Neutrophil (primary cell): ENCODE data around the gene TNNI3K.

Experiments used
- H3K27ac ChIP-seq: fragments of 200-600 bp; sonication (generic); 2 replicates; pipeline ENCODE4 v1.5.1; 2016; ENCODE audit warnings: mild to moderate bottlenecking, moderate library complexity
- H3K27me3 ChIP-seq: fragments of 200-600 bp; sonication (generic); 2 replicates; pipeline ENCODE4 v1.6.0; 2016; ENCODE audit warnings: mild to moderate bottlenecking
- H3K36me3 ChIP-seq: fragments of 200-600 bp; sonication (generic); 2 replicates; pipeline ENCODE4 v1.5.1; 2017
- H3K4me1 ChIP-seq, 2 experiments: fragments of 200-600 bp in 1 of 2; sonication (generic) in 1 of 2; 1 replicate in 1 of 2; 2 replicates in 1 of 2; pipeline versions ENCODE4 v1.5.1 to v1.6.1; 2013 to 2016; ENCODE audit warnings: low read depth in 1 of 2, low read length in 1 of 2, mild to moderate bottlenecking in 1 of 2, moderate library complexity in 1 of 2; ENCODE audit not compliant: control insufficient read depth in 1 of 2, insufficient read depth in 1 of 2
- H3K4me3 ChIP-seq, 2 experiments: fragments of 200-600 bp in 1 of 2; sonication (generic) in 1 of 2; 1 replicate in 1 of 2; 2 replicates in 1 of 2; pipeline ENCODE4 v1.5.1; 2013 to 2016; ENCODE audit warnings: low read depth in 1 of 2, low read length in 1 of 2, mild to moderate bottlenecking in 1 of 2, moderate library complexity in 1 of 2
- H3K9me3 ChIP-seq: fragments of 200-600 bp; sonication (generic); 2 replicates; pipeline ENCODE4 v1.5.1; 2016
- TF ChIP-seq, protein P1 (sequence below): fragments of 200-600 bp; sonication (generic); IDR thresholded peaks from 2 replicates; pipeline ENCODE4 v1.5.1; 2016; ENCODE audit warnings: antibody characterized with exemption

TNNI3K gene

DNA sequence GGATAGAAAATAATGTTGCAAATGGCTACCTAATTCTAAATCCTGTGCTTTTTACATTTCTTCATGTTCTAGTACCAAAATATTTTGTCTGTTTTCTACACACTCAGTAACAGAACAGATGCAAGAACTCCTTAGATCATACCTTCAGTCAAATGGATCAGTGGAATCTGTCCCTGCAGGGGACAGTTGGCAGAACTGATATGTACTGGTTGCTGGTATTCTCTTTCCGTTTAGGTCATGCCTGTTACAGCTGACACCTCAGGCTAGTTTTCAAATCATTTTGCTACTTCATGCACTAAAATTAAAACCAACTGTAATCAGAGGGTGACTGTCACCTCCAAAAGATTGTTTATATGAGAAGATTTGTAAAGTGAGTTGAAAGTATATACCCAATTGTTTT, 109.2 kb downstream of the TNNI3K start:
- Histone ChIP-seq H3K9me3 (no peaks in the 10 kb centered on the region), H3K27ac (no peak overlapping the region), H3K27me3 (no peaks in the 10 kb centered on the region), H3K36me3 (no peaks in the 10 kb centered on the region), H3K4me3 (no peak overlapping the region), H3K4me1 (no peaks in the 10 kb centered on the region)
- TF ChIP-seq, protein P1, sequence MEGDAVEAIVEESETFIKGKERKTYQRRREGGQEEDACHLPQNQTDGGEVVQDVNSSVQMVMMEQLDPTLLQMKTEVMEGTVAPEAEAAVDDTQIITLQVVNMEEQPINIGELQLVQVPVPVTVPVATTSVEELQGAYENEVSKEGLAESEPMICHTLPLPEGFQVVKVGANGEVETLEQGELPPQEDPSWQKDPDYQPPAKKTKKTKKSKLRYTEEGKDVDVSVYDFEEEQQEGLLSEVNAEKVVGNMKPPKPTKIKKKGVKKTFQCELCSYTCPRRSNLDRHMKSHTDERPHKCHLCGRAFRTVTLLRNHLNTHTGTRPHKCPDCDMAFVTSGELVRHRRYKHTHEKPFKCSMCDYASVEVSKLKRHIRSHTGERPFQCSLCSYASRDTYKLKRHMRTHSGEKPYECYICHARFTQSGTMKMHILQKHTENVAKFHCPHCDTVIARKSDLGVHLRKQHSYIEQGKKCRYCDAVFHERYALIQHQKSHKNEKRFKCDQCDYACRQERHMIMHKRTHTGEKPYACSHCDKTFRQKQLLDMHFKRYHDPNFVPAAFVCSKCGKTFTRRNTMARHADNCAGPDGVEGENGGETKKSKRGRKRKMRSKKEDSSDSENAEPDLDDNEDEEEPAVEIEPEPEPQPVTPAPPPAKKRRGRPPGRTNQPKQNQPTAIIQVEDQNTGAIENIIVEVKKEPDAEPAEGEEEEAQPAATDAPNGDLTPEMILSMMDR, result no peak

DNA sequence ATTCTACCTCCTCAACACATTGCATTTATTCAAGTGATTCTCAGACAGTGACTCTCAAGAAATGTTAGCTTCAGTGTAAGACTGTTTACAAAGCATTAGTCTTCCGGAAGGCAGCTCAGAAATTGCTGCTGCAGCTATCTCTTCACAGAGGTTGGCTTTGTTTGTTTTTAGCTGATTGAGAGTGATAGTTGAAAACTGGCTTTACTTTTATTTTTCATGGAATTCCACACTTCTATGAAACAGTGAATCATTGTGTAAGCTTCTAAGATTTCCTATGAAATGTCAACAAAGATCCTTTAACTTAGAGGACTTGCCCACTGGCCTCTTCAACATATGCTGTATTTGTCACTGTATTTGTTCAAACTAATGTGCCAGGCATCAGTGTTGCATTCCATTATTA, 121.3 kb downstream of the TNNI3K start:
- H3K9me3 ChIP-seq, result no peaks in the 10 kb centered on the region
- H3K27me3 ChIP-seq, result no peaks in the 10 kb centered on the region
- no peaks in the 10 kb centered on the region for H3K36me3 ChIP-seq
- no peak overlapping the region for H3K4me3 ChIP-seq
- no peak overlapping the region for H3K27ac ChIP-seq
- TF ChIP-seq, protein P1, result no peak
- no peaks in the 10 kb centered on the region for H3K4me1 ChIP-seq

DNA sequence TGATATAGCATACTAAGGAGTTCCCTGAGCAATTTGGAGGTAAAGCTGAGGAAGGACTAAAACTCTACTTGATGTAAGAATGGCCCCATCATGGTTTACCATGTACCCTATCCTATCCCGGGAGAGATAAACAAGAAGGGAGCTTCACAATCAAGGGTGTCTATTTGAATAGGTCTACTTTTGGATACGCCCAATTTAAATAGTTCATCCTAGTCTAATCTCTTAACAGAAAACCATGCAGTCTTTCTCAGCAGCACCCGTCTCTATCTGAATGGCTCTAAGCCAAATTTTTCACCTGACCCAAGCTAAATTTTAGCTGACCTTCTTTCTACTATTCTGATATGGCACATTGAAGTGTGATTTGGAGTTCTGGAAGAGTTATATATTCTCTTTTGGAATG, 122.0 kb downstream of the TNNI3K start:
- no peaks in the 10 kb centered on the region for H3K27me3 ChIP-seq
- H3K4me3 ChIP-seq, result no peak overlapping the region
- no peaks in the 10 kb centered on the region for H3K36me3 ChIP-seq
- H3K4me1 ChIP-seq, result no peaks in the 10 kb centered on the region
- H3K9me3 ChIP-seq, result no peaks in the 10 kb centered on the region
- no peak overlapping the region for H3K27ac ChIP-seq
- TF ChIP-seq, protein P1, result no peak

DNA sequence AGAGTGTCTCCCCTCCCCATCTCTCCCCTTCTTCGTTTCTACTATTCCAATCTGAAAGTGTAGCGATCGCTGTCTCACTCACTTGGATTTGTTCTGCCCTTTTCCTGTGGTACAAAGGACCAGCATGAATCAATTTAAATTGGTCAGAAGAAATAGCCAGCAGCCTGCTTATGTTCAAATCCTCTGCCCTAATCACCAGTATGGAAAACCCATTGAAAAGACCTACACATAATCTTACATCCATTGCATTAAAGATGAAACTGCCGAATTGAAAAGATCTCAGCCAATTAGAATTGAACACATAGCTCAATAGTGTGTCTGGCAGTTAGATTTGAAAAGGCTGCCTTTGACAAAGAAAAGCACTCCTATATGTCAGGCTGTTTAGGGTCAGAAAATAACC, 122.6 kb downstream of the TNNI3K start:
- TF ChIP-seq, protein P1, result no peak
- no peak overlapping the region for H3K27ac ChIP-seq
- no peaks in the 10 kb centered on the region for H3K9me3 ChIP-seq
- H3K27me3 ChIP-seq, result no peaks in the 10 kb centered on the region
- H3K36me3 ChIP-seq, result no peaks in the 10 kb centered on the region
- no peaks in the 10 kb centered on the region for H3K4me1 ChIP-seq
- no peak overlapping the region for H3K4me3 ChIP-seq

DNA sequence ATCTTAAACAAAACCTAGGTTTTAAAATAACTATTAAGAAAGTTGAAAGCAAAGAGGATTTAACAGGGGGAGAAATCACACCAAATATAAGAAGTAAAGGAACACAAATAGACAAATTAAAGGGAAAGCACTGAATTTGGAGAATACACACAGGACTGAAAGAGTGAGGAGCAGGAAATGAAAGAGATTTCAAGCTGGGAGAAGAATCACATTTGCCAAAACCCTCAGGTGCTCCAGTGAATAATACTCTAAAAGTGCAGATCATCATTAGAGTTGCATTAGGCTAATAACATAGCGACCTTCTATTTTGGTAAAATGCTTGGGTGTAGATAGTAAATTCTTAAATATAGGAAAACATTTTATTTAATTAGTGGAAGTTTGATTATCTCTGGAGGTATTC, 127.5 kb downstream of the TNNI3K start:
- Histone ChIP-seq H3K27ac (no peak overlapping the region), H3K4me1 (no peaks in the 10 kb centered on the region), H3K4me3 (no peak overlapping the region), H3K9me3 (no peaks in the 10 kb centered on the region), H3K36me3 (no peaks in the 10 kb centered on the region), H3K27me3 (no peaks in the 10 kb centered on the region)
- TF ChIP-seq, protein P1, result no peak

DNA sequence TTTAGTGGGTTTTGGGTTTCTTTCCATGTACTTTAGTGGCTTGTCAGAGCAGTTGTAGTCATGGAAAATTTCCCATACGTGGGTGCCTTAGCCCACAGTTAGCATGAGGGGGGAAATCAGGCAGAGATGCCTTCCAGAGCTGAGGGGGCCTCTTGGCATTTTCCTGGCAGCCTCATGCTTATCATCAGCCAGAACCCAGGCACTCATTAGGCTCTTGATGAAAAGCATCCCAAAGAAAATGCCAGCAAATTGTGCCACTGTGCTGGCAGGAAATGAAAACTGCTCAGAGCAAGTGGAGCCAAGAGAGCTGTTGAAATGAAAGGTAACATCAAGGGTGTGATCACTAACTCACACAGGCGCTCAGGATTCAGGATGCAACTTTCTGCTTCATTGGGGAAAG, 128.0 kb downstream of the TNNI3K start:
- no peak overlapping the region for H3K27ac ChIP-seq
- TF ChIP-seq, protein P1, result no peak
- no peaks in the 10 kb centered on the region for H3K36me3 ChIP-seq
- H3K27me3 ChIP-seq, result no peaks in the 10 kb centered on the region
- no peak overlapping the region for H3K4me3 ChIP-seq
- no peaks in the 10 kb centered on the region for H3K9me3 ChIP-seq
- no peaks in the 10 kb centered on the region for H3K4me1 ChIP-seq
